Measurements from ENCODE around the gene DUSP28. TPM values are rescaled to one million over a fixed set of nuclear protein-coding genes. Genes with fewer than 3 reads are reported as not detected.

DUSP28 gene
- total RNA-seq, 3 donors from 2014 or later = 3.5 to 5.3 (median 4.3) TPM

GRCh38 chr2:240513549-240514287, 46.4 kb upstream of the DUSP28 start:
- Histone ChIP-seq H3K36me3 (ENCODE audit: low read depth) (no peaks in the 10 kb centered on the region), H3K9me3 (no peaks in the 10 kb centered on the region), H3K4me3 (no peak overlapping the region), H3K4me1 (ENCODE audit: low read depth) (no peaks in the 10 kb centered on the region)
- intact Hi-C loops (cut with DNase I, micrococcal nuclease) = no loop called here
- DNase-seq = peak; percentile 85 to 94 (median 88)
- peak; percentile 75 for TF ChIP-seq CTCF (IDR thresholded peaks at IDR 0.05)
- ATAC-seq = peak; percentile 97

- ATAC-seq = no peak
- Histone ChIP-seq H3K4me3 (no peak overlapping the region), H3K9me3 (no peaks in the 10 kb centered on the region), H3K4me1 (ENCODE audit: low read depth) (no peaks in the 10 kb centered on the region), H3K36me3 (ENCODE audit: low read depth) (no peaks in the 10 kb centered on the region)
- no peak for DNase-seq
- TF ChIP-seq CTCF (IDR thresholded peaks at IDR 0.05) = no peak
- intact Hi-C loops (cut with DNase I, micrococcal nuclease) = no loop called here
Observed at GRCh38 chr2:240514631-240515030, 45.5 kb upstream of the DUSP28 start.

- intact Hi-C loops (cut with DNase I, micrococcal nuclease) = no loop called here
- no peaks in the 10 kb centered on the region for H3K4me1 ChIP-seq (ENCODE audit: low read depth)
- ATAC-seq (no peak), DNase-seq (no peak)
- no peaks in the 10 kb centered on the region for H3K9me3 ChIP-seq
- no peaks in the 10 kb centered on the region for H3K36me3 ChIP-seq (ENCODE audit: low read depth)
- TF ChIP-seq CTCF (IDR thresholded peaks at IDR 0.05) = no peak
- H3K4me3 ChIP-seq = no peak overlapping the region
Observed at GRCh38 chr2:240517342-240517741, 42.8 kb upstream of the DUSP28 start.

GRCh38 chr2:240518981-240519380, 41.2 kb upstream of the DUSP28 start:
- Histone ChIP-seq H3K4me1 (ENCODE audit: low read depth) (no peaks in the 10 kb centered on the region), H3K9me3 (no peaks in the 10 kb centered on the region), H3K36me3 (ENCODE audit: low read depth) (no peaks in the 10 kb centered on the region), H3K4me3 (no peak overlapping the region)
- intact Hi-C loops (cut with DNase I, micrococcal nuclease) = no loop called here
- TF ChIP-seq CTCF (IDR thresholded peaks at IDR 0.05) = no peak
- ATAC-seq (no peak), DNase-seq (no peak)

GRCh38 chr2:240519396-240520129, 40.6 kb upstream of the DUSP28 start:
- intact Hi-C loops (cut with DNase I, micrococcal nuclease) = no loop called here
- no peak for ATAC-seq
- Histone ChIP-seq H3K36me3 (ENCODE audit: low read depth) (no peaks in the 10 kb centered on the region), H3K4me1 (ENCODE audit: low read depth) (no peaks in the 10 kb centered on the region), H3K9me3 (peaks cover 2% of the 10 kb centered on the region), H3K4me3 (no peak overlapping the region)
- DNase-seq = no peak
- TF ChIP-seq CTCF (IDR thresholded peaks at IDR 0.05) = no peak

Data from mucosa of descending colon (tissue), 3 donors.